IPS-18a (cell line): ENCODE results near the gene SLC25A17.

Experiments
- H3K27ac ChIP-seq: one replicate; pipeline ENCODE4 v1.5.1; 2013; ENCODE audit warnings: low read length
- H3K27me3 ChIP-seq: one replicate; pipeline ENCODE4 v1.6.1; 2013; ENCODE audit warnings: mild to moderate bottlenecking, low read length; ENCODE audit not compliant: control insufficient read depth, insufficient read depth
- H3K36me3 ChIP-seq: one replicate; pipeline ENCODE4 v1.6.1; 2013; ENCODE audit warnings: low read depth, low read length; ENCODE audit not compliant: control insufficient read depth
- H3K4me1 ChIP-seq: one replicate; pipeline ENCODE4 v1.6.1; 2013; ENCODE audit warnings: low read depth, low read length; ENCODE audit not compliant: control insufficient read depth
- H3K4me3 ChIP-seq: one replicate; pipeline ENCODE4 v1.5.1; 2013; ENCODE audit warnings: low read length
- H3K9ac ChIP-seq: one replicate; pipeline ENCODE4 v1.6.1; 2013; ENCODE audit warnings: mild to moderate bottlenecking, low read length, moderate library complexity
- H3K9me3 ChIP-seq: one replicate; pipeline ENCODE4 v1.6.1; 2013; ENCODE audit warnings: low read depth, low read length; ENCODE audit not compliant: control insufficient read depth

The SLC25A17 gene

DNA sequence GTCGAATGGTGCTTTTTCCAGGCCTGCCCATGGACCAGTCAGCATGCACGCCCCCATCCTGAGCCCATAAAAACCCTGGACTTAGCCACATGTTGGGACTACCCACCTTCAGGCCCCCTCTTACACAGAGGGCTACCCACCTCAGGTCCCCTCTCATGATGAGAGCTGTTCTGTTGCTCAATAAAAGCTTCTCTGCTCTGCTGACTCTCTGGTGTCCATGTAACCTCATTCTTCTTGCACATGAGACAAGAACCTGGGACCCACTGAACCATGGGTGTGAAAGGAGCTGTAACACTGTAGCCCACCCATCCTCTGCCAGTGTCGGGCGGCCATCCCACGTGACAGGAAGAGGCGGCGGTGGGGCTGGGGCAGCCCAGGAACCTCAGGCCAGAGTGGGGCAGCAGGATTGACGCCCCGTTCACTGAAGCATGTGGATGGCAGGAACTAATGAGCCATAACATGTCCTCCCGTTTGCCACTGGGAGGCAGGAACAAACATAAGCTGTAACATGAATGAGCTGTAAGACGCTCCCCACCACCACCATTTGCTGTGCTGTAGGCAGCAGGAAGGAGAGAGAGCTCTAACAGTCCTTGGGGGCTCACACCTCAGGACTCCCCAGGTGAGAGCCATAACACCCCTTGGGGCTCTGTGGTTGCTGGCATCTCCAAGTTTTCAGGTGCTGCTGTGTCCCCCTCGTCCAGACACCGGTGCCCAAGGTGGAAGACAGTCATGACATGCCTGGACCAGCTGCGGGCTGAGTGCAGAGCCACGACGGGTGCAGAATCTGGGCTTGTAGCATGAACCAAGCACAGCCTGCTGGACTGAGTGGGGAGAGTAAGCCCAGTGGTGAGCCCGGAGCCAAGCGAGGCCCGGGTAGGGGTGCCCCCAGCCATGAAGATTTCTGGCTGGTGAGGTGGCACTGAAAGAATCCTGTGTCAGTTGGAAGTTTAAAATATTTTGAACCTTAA lies 70.5 kb downstream of the SLC25A17 start:
- Histone ChIP-seq H3K9me3 (no peaks in the 10 kb centered on the region), H3K27ac (no peak overlapping the region), H3K9ac (no peak overlapping the region), H3K36me3 (no peaks in the 10 kb centered on the region), H3K4me1 (peaks cover 2% of the 10 kb centered on the region), H3K27me3 (no peaks in the 10 kb centered on the region), H3K4me3 (no peak overlapping the region)

DNA sequence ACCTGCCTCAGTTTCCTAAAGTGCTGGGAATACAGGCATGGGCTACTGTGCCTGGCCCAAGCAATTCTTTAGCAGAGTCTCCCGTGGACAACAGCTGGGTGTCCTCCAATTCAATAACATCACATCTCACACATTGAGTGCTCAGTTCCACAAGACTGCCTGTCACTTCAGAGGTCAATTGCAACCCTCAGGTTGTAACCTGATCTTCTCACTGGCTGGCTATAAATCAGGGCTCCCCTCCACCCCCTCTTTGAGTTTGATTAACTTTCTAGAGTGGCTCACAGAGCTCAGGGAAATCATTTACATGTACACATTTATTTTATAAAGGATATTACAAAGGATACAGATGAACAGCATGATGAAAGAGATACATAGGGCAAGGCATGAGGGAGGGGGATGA lies 71.8 kb downstream of the SLC25A17 start:
- H3K9me3 ChIP-seq = no peaks in the 10 kb centered on the region
- no peak overlapping the region for H3K9ac ChIP-seq
- no peaks in the 10 kb centered on the region for H3K27me3 ChIP-seq
- peaks cover 2% of the 10 kb centered on the region for H3K4me1 ChIP-seq
- H3K36me3 ChIP-seq = no peaks in the 10 kb centered on the region
- no peak overlapping the region for H3K27ac ChIP-seq
- no peak overlapping the region for H3K4me3 ChIP-seq

DNA sequence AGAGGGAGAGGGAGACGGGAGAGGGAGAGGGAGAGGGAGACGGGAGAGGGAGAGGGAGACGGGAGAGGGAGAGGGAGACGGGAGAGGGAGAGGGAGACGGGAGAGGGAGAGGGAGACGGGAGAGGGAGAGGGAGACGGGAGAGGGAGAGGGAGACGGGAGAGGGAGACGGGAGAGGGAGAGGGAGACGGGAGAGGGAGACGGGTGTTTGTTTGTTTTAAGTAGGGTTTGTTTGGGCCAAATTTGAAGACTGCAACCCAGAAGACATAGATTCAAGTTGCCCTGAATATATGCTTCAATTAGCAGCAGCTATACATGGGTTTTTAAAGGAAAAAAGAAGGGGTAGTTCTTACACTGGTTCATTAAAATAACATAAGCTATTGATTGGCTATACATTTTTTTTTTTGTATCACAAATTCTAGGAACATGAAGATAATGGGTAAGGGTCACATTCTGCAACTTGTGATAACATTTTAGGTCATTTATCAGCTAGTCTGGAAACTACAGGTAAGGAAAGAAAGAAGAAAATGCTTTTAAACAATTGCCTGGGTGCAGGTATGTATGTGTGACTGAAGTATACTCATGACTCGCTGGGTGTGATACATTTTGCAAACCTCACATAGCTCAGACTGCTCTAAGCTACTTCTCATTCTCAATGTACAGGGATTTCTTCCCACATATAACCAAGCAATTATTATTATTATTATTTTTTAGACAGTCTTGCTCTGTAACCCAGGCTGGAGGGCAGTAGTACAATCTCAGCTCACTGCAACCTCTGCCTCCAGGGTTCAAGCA lies 72.5 kb downstream of the SLC25A17 start:
- Histone ChIP-seq H3K36me3 (no peaks in the 10 kb centered on the region), H3K27me3 (no peaks in the 10 kb centered on the region), H3K4me3 (no peak overlapping the region), H3K9ac (no peak overlapping the region), H3K4me1 (peaks cover 2% of the 10 kb centered on the region), H3K27ac (no peak overlapping the region), H3K9me3 (no peaks in the 10 kb centered on the region)

DNA sequence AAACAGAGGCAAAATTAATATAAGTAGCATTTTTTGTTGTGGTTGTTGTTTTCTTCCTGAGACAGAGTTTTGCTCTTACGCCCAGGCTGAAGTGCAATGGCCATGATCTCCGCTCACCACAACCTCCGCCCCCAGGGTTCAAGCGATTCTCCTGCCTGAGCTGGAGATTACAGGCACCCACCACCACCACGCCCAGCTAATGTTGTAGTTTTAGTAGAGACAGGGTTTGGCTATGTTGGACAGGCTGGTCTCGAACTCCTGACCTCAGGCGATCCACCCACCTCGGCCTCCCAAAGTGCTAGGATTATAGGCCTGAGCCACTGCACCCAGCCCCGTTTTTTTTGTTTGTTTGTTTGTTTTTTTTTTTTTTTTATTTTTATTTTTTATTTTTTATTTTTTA lies 75.4 kb downstream of the SLC25A17 start:
- no peak overlapping the region for H3K4me3 ChIP-seq
- H3K27ac ChIP-seq = no peak overlapping the region
- no peak overlapping the region for H3K9ac ChIP-seq
- H3K4me1 ChIP-seq = no peaks in the 10 kb centered on the region
- H3K9me3 ChIP-seq = no peaks in the 10 kb centered on the region
- no peaks in the 10 kb centered on the region for H3K36me3 ChIP-seq
- no peaks in the 10 kb centered on the region for H3K27me3 ChIP-seq

DNA sequence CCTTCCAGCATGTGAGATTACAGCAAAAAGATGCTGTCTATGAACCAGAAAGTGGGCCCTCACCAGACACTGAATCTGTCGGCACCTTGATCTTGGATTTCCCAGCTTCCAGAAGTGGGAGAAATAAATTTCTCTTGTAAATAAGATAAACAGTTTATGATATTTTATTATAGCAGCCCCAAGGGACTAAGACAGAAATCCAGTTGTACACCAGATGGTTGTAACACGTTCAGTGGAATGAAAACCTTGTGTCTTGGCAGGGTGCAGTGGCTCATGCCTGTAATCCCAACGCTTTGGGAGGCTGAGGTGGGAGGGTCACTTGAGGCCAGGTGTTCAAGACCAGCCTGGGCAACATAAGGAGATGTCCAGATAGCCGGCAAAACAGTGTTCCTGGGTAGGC lies 78.0 kb downstream of the SLC25A17 start:
- Histone ChIP-seq H3K36me3 (no peaks in the 10 kb centered on the region), H3K9ac (no peak overlapping the region), H3K27me3 (no peaks in the 10 kb centered on the region), H3K27ac (no peak overlapping the region), H3K4me1 (no peaks in the 10 kb centered on the region), H3K4me3 (no peak overlapping the region), H3K9me3 (no peaks in the 10 kb centered on the region)

DNA sequence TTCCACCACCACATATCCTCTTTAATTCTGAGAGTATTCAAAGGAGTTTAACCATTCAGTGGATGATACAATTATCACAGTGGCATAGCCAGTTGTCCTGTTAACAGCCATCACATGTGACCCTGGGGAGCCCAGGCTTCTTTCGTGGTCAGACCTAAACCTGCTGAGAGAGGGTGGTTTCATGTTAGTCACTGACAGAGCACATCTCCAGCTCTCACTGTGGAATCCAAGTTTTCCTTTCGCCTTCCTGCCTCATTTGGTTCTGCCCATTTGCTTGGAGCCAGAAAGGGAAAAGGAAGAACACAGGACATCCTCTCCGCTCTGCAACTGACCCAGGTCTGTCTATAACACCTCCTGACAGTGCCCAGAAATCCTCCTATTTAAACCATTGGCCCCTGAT lies 79.4 kb downstream of the SLC25A17 start:
- Histone ChIP-seq H3K27me3 (no peaks in the 10 kb centered on the region), H3K4me3 (no peak overlapping the region), H3K27ac (no peak overlapping the region), H3K9me3 (no peaks in the 10 kb centered on the region), H3K36me3 (no peaks in the 10 kb centered on the region), H3K4me1 (no peaks in the 10 kb centered on the region), H3K9ac (no peak overlapping the region)

DNA sequence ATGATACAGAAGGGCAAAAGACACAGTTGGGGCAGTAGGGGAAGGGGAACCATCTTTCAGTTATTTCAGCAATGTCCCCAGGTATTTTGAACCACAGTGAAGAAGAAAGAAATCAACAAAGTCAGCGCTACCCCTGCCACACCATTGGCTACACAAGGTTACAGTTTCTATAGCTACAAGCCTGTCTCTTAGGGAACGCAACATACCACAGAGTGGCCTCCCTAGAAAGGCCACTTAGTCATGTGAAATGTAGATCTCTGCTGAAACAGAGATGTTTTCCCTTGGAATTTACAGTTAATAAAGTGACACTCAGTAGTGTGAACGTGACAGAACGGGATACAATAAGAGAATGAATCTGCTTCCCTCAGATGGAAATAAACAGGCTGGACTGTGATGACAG lies 85.2 kb downstream of the SLC25A17 start:
- Histone ChIP-seq H3K36me3 (no peaks in the 10 kb centered on the region), H3K9me3 (no peaks in the 10 kb centered on the region), H3K27ac (no peak overlapping the region), H3K4me3 (no peak overlapping the region), H3K9ac (no peak overlapping the region), H3K4me1 (peaks cover 8% of the 10 kb centered on the region), H3K27me3 (no peaks in the 10 kb centered on the region)

DNA sequence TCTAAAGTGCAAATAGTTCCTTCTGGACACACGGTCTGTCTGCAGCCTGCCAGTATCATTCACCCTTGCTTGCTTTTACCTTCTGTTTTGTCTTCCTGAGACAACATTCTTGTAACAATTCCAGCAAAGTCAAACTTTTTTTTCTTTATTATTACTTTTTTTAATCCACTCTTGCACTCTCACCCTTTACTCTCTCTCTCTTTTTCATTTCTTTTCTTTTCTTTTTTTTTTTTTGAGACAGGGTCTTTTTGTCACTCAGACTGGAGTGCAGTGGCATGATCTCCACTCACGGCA lies 86.2 kb downstream of the SLC25A17 start:
- H3K4me3 ChIP-seq = no peak overlapping the region

DNA sequence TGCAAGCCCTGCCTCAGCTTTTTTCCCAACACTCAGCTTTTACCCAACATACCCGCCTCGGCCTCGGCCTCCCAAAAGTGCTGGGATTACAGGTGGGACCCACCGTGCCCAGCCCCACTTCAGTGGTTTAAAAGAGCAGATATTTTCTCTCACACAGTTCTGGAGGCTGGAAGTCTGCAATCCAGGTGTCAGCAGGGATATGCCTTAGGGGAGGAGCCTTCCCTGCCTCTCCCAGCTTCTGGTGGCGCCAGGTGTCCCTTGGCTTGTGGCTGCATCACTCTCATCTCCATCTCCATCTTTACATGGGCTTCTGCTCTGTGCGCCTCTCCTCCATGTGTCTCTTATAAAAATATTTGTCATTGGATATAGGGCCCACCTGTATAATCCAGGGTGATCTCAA lies 89.9 kb downstream of the SLC25A17 start:
- H3K9ac ChIP-seq = no peak overlapping the region

More for the DNA sequence above, 86.2 kb downstream of the SLC25A17 start:
- Histone ChIP-seq H3K4me1 (peaks cover 13% of the 10 kb centered on the region), H3K27ac (no peak overlapping the region), H3K27me3 (no peaks in the 10 kb centered on the region), H3K9ac (no peak overlapping the region), H3K36me3 (no peaks in the 10 kb centered on the region), H3K9me3 (no peaks in the 10 kb centered on the region)

DNA sequence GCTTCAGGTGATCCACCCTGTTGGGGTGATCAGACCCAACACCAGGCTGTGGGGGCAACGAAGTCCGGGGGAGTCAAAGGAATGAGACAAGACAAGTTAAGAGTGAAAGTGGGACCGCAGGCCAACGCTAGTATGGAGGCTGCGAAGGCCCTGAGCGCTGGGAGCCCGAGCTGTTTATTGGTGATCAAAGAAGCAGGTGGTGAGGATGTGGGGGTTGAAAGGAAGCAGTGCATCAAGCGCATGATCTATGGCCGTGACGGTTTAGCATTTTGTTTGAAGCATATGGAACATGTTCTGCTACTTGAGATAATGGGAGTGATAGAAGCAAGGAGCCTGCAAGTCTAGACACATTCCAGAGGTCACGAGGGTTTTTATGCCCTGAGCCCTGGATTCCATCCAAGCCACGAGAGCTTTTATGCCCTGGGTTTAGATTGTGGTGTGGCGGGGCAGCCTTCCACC lies 90.4 kb downstream of the SLC25A17 start:
- Histone ChIP-seq H3K36me3 (no peaks in the 10 kb centered on the region), H3K4me3 (no peak overlapping the region), H3K9me3 (no peaks in the 10 kb centered on the region), H3K4me1 (peaks cover 27% of the 10 kb centered on the region), H3K27ac (no peak overlapping the region), H3K9ac (no peak overlapping the region), H3K27me3 (no peaks in the 10 kb centered on the region)

More for the DNA sequence above, 89.9 kb downstream of the SLC25A17 start:
- H3K27ac ChIP-seq = no peak overlapping the region
- H3K4me3 ChIP-seq = no peak overlapping the region
- H3K9me3 ChIP-seq = no peaks in the 10 kb centered on the region
- H3K4me1 ChIP-seq = peaks cover 27% of the 10 kb centered on the region
- no peaks in the 10 kb centered on the region for H3K36me3 ChIP-seq
- H3K27me3 ChIP-seq = no peaks in the 10 kb centered on the region

DNA sequence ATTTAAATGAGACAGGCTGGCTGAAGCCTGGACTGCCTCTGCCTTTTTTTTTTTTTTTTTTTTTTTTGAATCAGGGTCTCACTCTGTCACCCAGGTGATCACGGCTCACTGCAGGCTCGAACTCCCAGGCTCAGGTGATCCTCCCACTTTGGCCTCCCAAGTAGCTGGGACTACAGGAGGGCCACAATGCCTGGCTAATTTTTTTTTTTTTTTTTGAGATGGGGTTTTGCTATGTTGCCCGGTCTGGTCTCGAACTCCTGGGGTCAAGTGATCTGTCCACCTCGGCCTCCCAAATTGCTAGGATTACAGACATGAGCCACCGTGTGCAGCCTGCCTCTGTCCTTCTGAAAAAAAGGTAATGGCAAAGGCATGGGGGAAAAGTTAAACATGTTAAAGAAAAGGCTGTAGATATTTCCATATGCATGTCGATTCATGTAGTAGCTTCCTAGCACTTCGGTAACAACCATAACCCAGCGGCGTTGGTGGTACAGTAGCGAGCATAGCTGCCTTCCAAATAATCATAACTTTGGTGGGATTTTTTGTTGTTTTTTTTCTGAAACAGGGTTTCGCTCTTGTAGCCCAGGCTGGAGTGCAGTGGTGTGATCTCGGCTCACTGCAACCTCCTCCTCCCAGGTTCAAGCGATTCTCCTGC lies 91.1 kb downstream of the SLC25A17 start:
- Histone ChIP-seq H3K4me3 (no peak overlapping the region), H3K27ac (no peak overlapping the region)

More for the DNA sequence above, 91.1 kb downstream of the SLC25A17 start:
- Histone ChIP-seq H3K4me1 (peaks cover 27% of the 10 kb centered on the region), H3K9me3 (no peaks in the 10 kb centered on the region), H3K36me3 (no peaks in the 10 kb centered on the region), H3K9ac (no peak overlapping the region), H3K27me3 (no peaks in the 10 kb centered on the region)
